Measurements from ENCODE around the gene MYO1E.

The MYO1E gene

GRCh38 chr15:59413577-59413976 lies 40.9 kb upstream of the MYO1E start:
- no peak for ATAC-seq

GRCh38 chr15:59410391-59410896 lies 37.8 kb upstream of the MYO1E start:
- ATAC-seq = no peak
- TF ChIP-seq ZNF70 (CRISPR knock-in tag; IDR thresholded peaks at IDR 0.05) (no peak), CREB5 (CRISPR knock-in tag; IDR thresholded peaks at IDR 0.05; ENCODE audit: low read depth) (no peak), ZNF8 (CRISPR knock-in tag; IDR thresholded peaks at IDR 0.05) (no peak), TSHZ2 (CRISPR knock-in tag; IDR thresholded peaks at IDR 0.05) (no peak), CSRNP3 (CRISPR knock-in tag; IDR thresholded peaks at IDR 0.05) (no peak), ZFP30 (CRISPR knock-in tag; IDR thresholded peaks at IDR 0.05) (no peak), ARNTL (CRISPR knock-in tag; IDR thresholded peaks at IDR 0.05; ENCODE audit: borderline replicate concordance, low read depth) (no peak), PPARA (CRISPR knock-in tag; IDR thresholded peaks at IDR 0.05; ENCODE audit: borderline replicate concordance) (no peak), ESRRG (CRISPR knock-in tag; IDR thresholded peaks at IDR 0.05) (no peak), SNAI2 (CRISPR knock-in tag; IDR thresholded peaks at IDR 0.05) (no peak), ZFP3 (CRISPR knock-in tag; IDR thresholded peaks at IDR 0.05) (no peak), ISL1 (CRISPR knock-in tag; IDR thresholded peaks at IDR 0.05) (no peak), ZNF565 (CRISPR knock-in tag; conservative IDR thresholded peaks at IDR 0.05; ENCODE audit: low read depth) (no peak)

More at GRCh38 chr15:59413577-59413976, 40.9 kb upstream of the MYO1E start:
- TF ChIP-seq PATZ1 (CRISPR knock-in tag; IDR thresholded peaks at IDR 0.05; ENCODE audit: borderline replicate concordance) (no peak), SNAI2 (CRISPR knock-in tag; IDR thresholded peaks at IDR 0.05) (no peak), ZC3H10 (CRISPR knock-in tag; IDR thresholded peaks at IDR 0.05) (no peak), ARNTL (CRISPR knock-in tag; IDR thresholded peaks at IDR 0.05; ENCODE audit: borderline replicate concordance, low read depth) (no peak)

- ATAC-seq = no peak
- TF ChIP-seq CSRNP3 (CRISPR knock-in tag; IDR thresholded peaks at IDR 0.05) = no peak
- TF ChIP-seq CREB5 (CRISPR knock-in tag; IDR thresholded peaks at IDR 0.05; ENCODE audit: low read depth) = no peak
- no peak for TF ChIP-seq ZNF565 (CRISPR knock-in tag; conservative IDR thresholded peaks at IDR 0.05; ENCODE audit: low read depth)
- TF ChIP-seq TSHZ2 (CRISPR knock-in tag; IDR thresholded peaks at IDR 0.05) = no peak
- no peak for TF ChIP-seq ARNTL (CRISPR knock-in tag; IDR thresholded peaks at IDR 0.05; ENCODE audit: borderline replicate concordance, low read depth)
- no peak for TF ChIP-seq ZNF70 (CRISPR knock-in tag; IDR thresholded peaks at IDR 0.05)
- TF ChIP-seq OSR1 (CRISPR knock-in tag; IDR thresholded peaks at IDR 0.05) = no peak
- no peak for TF ChIP-seq PATZ1 (CRISPR knock-in tag; IDR thresholded peaks at IDR 0.05; ENCODE audit: borderline replicate concordance)
- TF ChIP-seq TOX (CRISPR knock-in tag; IDR thresholded peaks at IDR 0.05; ENCODE audit: borderline replicate concordance) = no peak
- no peak for TF ChIP-seq ZFP3 (CRISPR knock-in tag; IDR thresholded peaks at IDR 0.05)
- TF ChIP-seq ZC3H10 (CRISPR knock-in tag; IDR thresholded peaks at IDR 0.05) = no peak
- TF ChIP-seq RARB (CRISPR knock-in tag; IDR thresholded peaks at IDR 0.05) = no peak
- TF ChIP-seq SNAI2 (CRISPR knock-in tag; IDR thresholded peaks at IDR 0.05) = no peak
- TF ChIP-seq PPARA (CRISPR knock-in tag; IDR thresholded peaks at IDR 0.05; ENCODE audit: borderline replicate concordance) = no peak
- no peak for TF ChIP-seq BACH2 (CRISPR knock-in tag; IDR thresholded peaks at IDR 0.05; ENCODE audit: borderline replicate concordance)
Observed at GRCh38 chr15:59407946-59408345, 35.3 kb upstream of the MYO1E start.
